SK-N-SH treated with all-trans-retinoic acid at 6 μM for 48 hours (cell line): ENCODE results near the gene PRKAG2.

Experiments
- ATAC-seq: fragments of 200-7000 bp; cut with Tn5 transposase; 3 replicates; pipeline ENCODE4 v1.9.1; 2020; ENCODE audit warnings: mild to moderate bottlenecking, moderate library complexity
- ARNTL ChIP-seq: fragments of 450-650 bp; formaldehyde crosslinking; IDR thresholded peaks from 2 replicates; pipeline ENCODE4 v1.5.0; 2020; ENCODE audit warnings: low read depth, mild to moderate bottlenecking, moderate library complexity, borderline replicate concordance
- BACH2 ChIP-seq: fragments of 250-450 bp; sonication (Bioruptor Pico); IDR thresholded peaks from 2 replicates; pipeline ENCODE4 v1.9.0; 2021; ENCODE audit warnings: mild to moderate bottlenecking, borderline replicate concordance
- GLIS3 ChIP-seq: fragments of 250-450 bp; sonication (Bioruptor Pico); IDR thresholded peaks from 2 replicates; pipeline ENCODE4 v1.5.0; 2020; ENCODE audit warnings: mild to moderate bottlenecking, moderate library complexity
- OSR1 ChIP-seq: fragments of 250-450 bp; sonication (Bioruptor Pico); IDR thresholded peaks from 2 replicates; pipeline ENCODE4 v1.8.0; 2022; ENCODE audit warnings: moderate library complexity, mild to moderate bottlenecking, inconsistent platforms
- PPARA ChIP-seq: fragments of 250-450 bp; sonication (Bioruptor Pico); IDR thresholded peaks from 2 replicates; pipeline ENCODE4 v1.5.0; 2020; ENCODE audit warnings: mild to moderate bottlenecking, borderline replicate concordance
- RARB ChIP-seq: fragments of 250-450 bp; sonication (Bioruptor Pico); IDR thresholded peaks from 2 replicates; pipeline ENCODE4 v1.8.0; 2021; ENCODE audit warnings: mild to moderate bottlenecking, moderate library complexity
- SNAI2 ChIP-seq: fragments of 250-450 bp; sonication (Bioruptor Pico); IDR thresholded peaks from 2 replicates; pipeline ENCODE4 v1.5.0; 2020; ENCODE audit warnings: mild to moderate bottlenecking, moderate library complexity
- TCF4 ChIP-seq: fragments of 250-450 bp; sonication (Bioruptor Pico); IDR thresholded peaks from 2 replicates; pipeline ENCODE4 v1.8.0; 2021; ENCODE audit warnings: mild to moderate bottlenecking, moderate library complexity, borderline replicate concordance
- ZC3H10 ChIP-seq: fragments of 250-450 bp; sonication (Bioruptor Pico); IDR thresholded peaks from 2 replicates; pipeline ENCODE4 v1.5.1; 2021; ENCODE audit warnings: mild to moderate bottlenecking, moderate library complexity
- ZFP3 ChIP-seq: fragments of 250-450 bp; sonication (Bioruptor Pico); IDR thresholded peaks from 2 replicates; pipeline ENCODE4 v1.5.0; 2020; ENCODE audit warnings: mild to moderate bottlenecking, moderate library complexity
- ZNF70 ChIP-seq: fragments of 450-650 bp; formaldehyde crosslinking; IDR thresholded peaks from 2 replicates; pipeline ENCODE4 v1.5.0; 2020; ENCODE audit warnings: mild to moderate bottlenecking, moderate library complexity
- ZNF8 ChIP-seq: fragments of 450-650 bp; formaldehyde crosslinking; IDR thresholded peaks from 2 replicates; pipeline ENCODE4 v1.5.0; 2020; ENCODE audit warnings: mild to moderate bottlenecking, moderate library complexity
- TF ChIP-seq, protein P1 (sequence below): fragments of 250-450 bp; sonication (Bioruptor Pico); IDR thresholded peaks from 2 replicates; pipeline ENCODE4 v1.8.0; 2021; ENCODE audit warnings: low read depth, mild to moderate bottlenecking, moderate library complexity, borderline replicate concordance
- TF ChIP-seq, protein P2 (sequence below): fragments of 250-450 bp; sonication (Bioruptor Pico); IDR thresholded peaks from 2 replicates; pipeline ENCODE4 v1.5.1; 2021; ENCODE audit warnings: mild to moderate bottlenecking, moderate library complexity
- TF ChIP-seq, protein P3 (sequence below): fragments of 250-450 bp; sonication (Bioruptor Pico); IDR thresholded peaks from 2 replicates; pipeline ENCODE4 v1.5.0; 2020; ENCODE audit warnings: mild to moderate bottlenecking, moderate library complexity
- TF ChIP-seq, protein P4 (sequence below): fragments of 250-450 bp; sonication (Bioruptor Pico); IDR thresholded peaks from 2 replicates; pipeline ENCODE4 v1.5.1; 2020; ENCODE audit warnings: low read depth, mild to moderate bottlenecking, moderate library complexity
- TF ChIP-seq, protein P5 (sequence below): fragments of 250-450 bp; sonication (Bioruptor Pico); IDR thresholded peaks from 2 replicates; pipeline ENCODE4 v1.8.0; 2020; ENCODE audit warnings: mild to moderate bottlenecking, moderate library complexity, borderline replicate concordance

PRKAG2 gene

GRCh38 chr7:151552352-151553028, 324.4 kb downstream of the PRKAG2 start:
- ATAC-seq = peak; percentile 29
- TF ChIP-seq, protein P1, sequence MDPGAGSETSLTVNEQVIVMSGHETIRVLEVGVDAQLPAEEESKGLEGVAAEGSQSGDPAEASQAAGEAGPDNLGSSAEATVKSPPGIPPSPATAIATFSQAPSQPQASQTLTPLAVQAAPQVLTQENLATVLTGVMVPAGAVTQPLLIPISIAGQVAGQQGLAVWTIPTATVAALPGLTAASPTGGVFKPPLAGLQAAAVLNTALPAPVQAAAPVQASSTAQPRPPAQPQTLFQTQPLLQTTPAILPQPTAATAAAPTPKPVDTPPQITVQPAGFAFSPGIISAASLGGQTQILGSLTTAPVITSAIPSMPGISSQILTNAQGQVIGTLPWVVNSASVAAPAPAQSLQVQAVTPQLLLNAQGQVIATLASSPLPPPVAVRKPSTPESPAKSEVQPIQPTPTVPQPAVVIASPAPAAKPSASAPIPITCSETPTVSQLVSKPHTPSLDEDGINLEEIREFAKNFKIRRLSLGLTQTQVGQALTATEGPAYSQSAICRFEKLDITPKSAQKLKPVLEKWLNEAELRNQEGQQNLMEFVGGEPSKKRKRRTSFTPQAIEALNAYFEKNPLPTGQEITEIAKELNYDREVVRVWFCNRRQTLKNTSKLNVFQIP (CRISPR knock-in tag) = no peak
- TF ChIP-seq, protein P2, sequence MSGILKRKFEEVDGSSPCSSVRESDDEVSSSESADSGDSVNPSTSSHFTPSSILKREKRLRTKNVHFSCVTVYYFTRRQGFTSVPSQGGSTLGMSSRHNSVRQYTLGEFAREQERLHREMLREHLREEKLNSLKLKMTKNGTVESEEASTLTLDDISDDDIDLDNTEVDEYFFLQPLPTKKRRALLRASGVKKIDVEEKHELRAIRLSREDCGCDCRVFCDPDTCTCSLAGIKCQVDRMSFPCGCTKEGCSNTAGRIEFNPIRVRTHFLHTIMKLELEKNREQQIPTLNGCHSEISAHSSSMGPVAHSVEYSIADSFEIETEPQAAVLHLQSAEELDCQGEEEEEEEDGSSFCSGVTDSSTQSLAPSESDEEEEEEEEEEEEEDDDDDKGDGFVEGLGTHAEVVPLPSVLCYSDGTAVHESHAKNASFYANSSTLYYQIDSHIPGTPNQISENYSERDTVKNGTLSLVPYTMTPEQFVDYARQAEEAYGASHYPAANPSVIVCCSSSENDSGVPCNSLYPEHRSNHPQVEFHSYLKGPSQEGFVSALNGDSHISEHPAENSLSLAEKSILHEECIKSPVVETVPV = no peak
- TF ChIP-seq, protein P3, sequence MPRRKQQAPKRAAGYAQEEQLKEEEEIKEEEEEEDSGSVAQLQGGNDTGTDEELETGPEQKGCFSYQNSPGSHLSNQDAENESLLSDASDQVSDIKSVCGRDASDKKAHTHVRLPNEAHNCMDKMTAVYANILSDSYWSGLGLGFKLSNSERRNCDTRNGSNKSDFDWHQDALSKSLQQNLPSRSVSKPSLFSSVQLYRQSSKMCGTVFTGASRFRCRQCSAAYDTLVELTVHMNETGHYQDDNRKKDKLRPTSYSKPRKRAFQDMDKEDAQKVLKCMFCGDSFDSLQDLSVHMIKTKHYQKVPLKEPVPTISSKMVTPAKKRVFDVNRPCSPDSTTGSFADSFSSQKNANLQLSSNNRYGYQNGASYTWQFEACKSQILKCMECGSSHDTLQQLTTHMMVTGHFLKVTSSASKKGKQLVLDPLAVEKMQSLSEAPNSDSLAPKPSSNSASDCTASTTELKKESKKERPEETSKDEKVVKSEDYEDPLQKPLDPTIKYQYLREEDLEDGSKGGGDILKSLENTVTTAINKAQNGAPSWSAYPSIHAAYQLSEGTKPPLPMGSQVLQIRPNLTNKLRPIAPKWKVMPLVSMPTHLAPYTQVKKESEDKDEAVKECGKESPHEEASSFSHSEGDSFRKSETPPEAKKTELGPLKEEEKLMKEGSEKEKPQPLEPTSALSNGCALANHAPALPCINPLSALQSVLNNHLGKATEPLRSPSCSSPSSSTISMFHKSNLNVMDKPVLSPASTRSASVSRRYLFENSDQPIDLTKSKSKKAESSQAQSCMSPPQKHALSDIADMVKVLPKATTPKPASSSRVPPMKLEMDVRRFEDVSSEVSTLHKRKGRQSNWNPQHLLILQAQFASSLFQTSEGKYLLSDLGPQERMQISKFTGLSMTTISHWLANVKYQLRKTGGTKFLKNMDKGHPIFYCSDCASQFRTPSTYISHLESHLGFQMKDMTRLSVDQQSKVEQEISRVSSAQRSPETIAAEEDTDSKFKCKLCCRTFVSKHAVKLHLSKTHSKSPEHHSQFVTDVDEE (CRISPR knock-in tag) = no peak
- TF ChIP-seq, protein P4, sequence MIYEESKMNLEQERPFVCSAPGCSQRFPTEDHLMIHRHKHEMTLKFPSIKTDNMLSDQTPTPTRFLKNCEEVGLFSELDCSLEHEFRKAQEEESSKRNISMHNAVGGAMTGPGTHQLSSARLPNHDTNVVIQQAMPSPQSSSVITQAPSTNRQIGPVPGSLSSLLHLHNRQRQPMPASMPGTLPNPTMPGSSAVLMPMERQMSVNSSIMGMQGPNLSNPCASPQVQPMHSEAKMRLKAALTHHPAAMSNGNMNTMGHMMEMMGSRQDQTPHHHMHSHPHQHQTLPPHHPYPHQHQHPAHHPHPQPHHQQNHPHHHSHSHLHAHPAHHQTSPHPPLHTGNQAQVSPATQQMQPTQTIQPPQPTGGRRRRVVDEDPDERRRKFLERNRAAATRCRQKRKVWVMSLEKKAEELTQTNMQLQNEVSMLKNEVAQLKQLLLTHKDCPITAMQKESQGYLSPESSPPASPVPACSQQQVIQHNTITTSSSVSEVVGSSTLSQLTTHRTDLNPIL (CRISPR knock-in tag) = no peak
- TF ChIP-seq ZFP3 (CRISPR knock-in tag) (no peak), ZNF70 (CRISPR knock-in tag) (no peak), PPARA (CRISPR knock-in tag) (no peak)
- TF ChIP-seq, all 23 proteins: peak for 0

DNA sequence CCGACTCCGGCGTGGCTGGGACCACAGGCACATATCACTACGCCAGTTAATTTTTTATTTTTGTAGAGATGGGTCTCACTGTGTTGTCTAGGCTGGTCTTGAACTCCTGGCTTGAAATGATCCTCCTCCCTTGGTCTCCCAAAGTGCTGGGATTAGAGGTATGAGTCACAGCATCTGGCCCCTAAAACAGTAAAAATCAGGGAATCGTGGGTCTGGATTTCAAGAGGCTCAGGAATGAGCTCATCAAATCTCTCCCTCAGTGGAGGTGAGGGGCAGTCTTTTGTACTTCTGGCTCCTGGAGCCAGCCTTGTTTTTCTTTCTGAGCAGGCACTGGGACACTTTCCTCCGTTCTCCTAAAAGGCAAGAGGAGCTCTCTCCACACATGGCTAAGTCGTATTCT, 325.1 kb downstream of the PRKAG2 start:
- TF ChIP-seq TCF4 (CRISPR knock-in tag) (no peak), ZNF8 (CRISPR knock-in tag) (no peak)
- peak; percentile 6; the same call in 1 of the 3 replicates for ATAC-seq

- no peak for ATAC-seq
- TF ChIP-seq, protein P4 (CRISPR knock-in tag) = no peak
- TF ChIP-seq ARNTL (CRISPR knock-in tag) = no peak
- no peak for TF ChIP-seq OSR1 (CRISPR knock-in tag)
- TF ChIP-seq, protein P3 (CRISPR knock-in tag) = no peak
- TF ChIP-seq ZC3H10 (CRISPR knock-in tag) = no peak
- no peak for TF ChIP-seq GLIS3 (CRISPR knock-in tag)
- no peak for TF ChIP-seq ZNF70 (CRISPR knock-in tag)
- TF ChIP-seq, protein P1 (CRISPR knock-in tag) = no peak
- TF ChIP-seq RARB (CRISPR knock-in tag) = no peak
- TF ChIP-seq, protein P2 = no peak
- TF ChIP-seq, protein P5, sequence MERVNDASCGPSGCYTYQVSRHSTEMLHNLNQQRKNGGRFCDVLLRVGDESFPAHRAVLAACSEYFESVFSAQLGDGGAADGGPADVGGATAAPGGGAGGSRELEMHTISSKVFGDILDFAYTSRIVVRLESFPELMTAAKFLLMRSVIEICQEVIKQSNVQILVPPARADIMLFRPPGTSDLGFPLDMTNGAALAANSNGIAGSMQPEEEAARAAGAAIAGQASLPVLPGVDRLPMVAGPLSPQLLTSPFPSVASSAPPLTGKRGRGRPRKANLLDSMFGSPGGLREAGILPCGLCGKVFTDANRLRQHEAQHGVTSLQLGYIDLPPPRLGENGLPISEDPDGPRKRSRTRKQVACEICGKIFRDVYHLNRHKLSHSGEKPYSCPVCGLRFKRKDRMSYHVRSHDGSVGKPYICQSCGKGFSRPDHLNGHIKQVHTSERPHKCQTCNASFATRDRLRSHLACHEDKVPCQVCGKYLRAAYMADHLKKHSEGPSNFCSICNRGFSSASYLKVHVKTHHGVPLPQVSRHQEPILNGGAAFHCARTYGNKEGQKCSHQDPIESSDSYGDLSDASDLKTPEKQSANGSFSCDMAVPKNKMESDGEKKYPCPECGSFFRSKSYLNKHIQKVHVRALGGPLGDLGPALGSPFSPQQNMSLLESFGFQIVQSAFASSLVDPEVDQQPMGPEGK (CRISPR knock-in tag) = no peak
- no peak for TF ChIP-seq BACH2 (CRISPR knock-in tag)
- TF ChIP-seq PPARA (CRISPR knock-in tag) = no peak
- TF ChIP-seq ZNF8 (CRISPR knock-in tag) = no peak
- TF ChIP-seq TCF4 (CRISPR knock-in tag) = no peak
- no peak for TF ChIP-seq SNAI2 (CRISPR knock-in tag)
These were observed 326.1 kb downstream of the PRKAG2 start for GRCh38 chr7:151550656-151551286.
